Body of pancreas (tissue), 4 donors: Measurements from ENCODE around the gene SLC17A2.

Source experiments
- POLR2A ChIP-seq, 3 donors: fragments of 450-650 bp; IDR thresholded peaks; one replicate each; pipeline ENCODE4 v1.6.1; 2016; ENCODE audit warnings: antibody characterized with exemption in 3 of 3, mild to moderate bottlenecking in 2 of 3
- TF ChIP-seq, protein P1 (sequence below), 7 experiments: fragments of 450-650 bp in 4 of 7; fragments of 200-600 bp in 3 of 7; sonication (generic) in 3 of 7; IDR thresholded peaks; one replicate each; pipeline ENCODE4 v1.5.1; 2016 to 2019; ENCODE audit warnings: antibody characterized with exemption in 7 of 7

DNA sequence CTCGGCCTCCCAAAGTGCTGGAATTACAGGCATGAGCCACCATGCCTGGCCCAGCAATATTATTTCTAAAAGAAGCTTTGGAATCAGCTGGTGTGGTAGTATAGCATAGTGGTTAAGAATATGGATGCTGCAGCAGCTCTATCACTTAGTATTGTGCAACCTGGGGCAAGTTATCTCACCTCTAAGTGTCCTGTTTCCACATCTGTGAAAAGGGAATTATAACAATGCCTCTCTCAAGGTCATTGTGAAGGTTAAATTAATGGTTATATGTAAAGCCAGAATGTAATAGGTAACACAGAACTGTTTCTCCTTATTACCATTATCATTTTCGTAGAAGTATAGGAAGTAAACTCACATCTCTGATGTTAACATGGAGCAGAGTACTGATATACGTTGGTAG, 14.2 kb downstream of the SLC17A2 start:
- no peak for TF ChIP-seq POLR2A (IDR thresholded peaks at IDR 0.05)
- TF ChIP-seq, protein P1, sequence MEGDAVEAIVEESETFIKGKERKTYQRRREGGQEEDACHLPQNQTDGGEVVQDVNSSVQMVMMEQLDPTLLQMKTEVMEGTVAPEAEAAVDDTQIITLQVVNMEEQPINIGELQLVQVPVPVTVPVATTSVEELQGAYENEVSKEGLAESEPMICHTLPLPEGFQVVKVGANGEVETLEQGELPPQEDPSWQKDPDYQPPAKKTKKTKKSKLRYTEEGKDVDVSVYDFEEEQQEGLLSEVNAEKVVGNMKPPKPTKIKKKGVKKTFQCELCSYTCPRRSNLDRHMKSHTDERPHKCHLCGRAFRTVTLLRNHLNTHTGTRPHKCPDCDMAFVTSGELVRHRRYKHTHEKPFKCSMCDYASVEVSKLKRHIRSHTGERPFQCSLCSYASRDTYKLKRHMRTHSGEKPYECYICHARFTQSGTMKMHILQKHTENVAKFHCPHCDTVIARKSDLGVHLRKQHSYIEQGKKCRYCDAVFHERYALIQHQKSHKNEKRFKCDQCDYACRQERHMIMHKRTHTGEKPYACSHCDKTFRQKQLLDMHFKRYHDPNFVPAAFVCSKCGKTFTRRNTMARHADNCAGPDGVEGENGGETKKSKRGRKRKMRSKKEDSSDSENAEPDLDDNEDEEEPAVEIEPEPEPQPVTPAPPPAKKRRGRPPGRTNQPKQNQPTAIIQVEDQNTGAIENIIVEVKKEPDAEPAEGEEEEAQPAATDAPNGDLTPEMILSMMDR (IDR thresholded peaks at IDR 0.05) = no peak
